Glomerular endothelial cell (primary cell): Measurements from ENCODE around the gene INO80E. TPM values are rescaled to one million over a fixed set of nuclear protein-coding genes. Genes with fewer than 3 reads are reported as not detected.
"Not testable (repeated sequence)": the region's sequence is repeated elsewhere in the genome, so short reads cannot be mapped to it uniquely, and the experiment has no call there.

ENCODE experiments used
- DNase-seq: peaks from one replicate; pipeline ENCODE4 v3.0.0-alpha.2; 2011; ENCODE audit warnings: low read depth, low spot score; ENCODE audit errors: extremely low read depth
- total RNA-seq: library from RNA; depleted of rRNA; stranded (reverse); fragments of >200 nt; gene quantifications from 2 replicates; pipeline ENCODE4 v1.2.3, GENCODE V29; 2015

The INO80E gene, protein sequence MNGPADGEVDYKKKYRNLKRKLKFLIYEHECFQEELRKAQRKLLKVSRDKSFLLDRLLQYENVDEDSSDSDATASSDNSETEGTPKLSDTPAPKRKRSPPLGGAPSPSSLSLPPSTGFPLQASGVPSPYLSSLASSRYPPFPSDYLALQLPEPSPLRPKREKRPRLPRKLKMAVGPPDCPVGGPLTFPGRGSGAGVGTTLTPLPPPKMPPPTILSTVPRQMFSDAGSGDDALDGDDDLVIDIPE
- total RNA-seq: 55.1 and 77.5 TPM in 2 replicates

DNA sequence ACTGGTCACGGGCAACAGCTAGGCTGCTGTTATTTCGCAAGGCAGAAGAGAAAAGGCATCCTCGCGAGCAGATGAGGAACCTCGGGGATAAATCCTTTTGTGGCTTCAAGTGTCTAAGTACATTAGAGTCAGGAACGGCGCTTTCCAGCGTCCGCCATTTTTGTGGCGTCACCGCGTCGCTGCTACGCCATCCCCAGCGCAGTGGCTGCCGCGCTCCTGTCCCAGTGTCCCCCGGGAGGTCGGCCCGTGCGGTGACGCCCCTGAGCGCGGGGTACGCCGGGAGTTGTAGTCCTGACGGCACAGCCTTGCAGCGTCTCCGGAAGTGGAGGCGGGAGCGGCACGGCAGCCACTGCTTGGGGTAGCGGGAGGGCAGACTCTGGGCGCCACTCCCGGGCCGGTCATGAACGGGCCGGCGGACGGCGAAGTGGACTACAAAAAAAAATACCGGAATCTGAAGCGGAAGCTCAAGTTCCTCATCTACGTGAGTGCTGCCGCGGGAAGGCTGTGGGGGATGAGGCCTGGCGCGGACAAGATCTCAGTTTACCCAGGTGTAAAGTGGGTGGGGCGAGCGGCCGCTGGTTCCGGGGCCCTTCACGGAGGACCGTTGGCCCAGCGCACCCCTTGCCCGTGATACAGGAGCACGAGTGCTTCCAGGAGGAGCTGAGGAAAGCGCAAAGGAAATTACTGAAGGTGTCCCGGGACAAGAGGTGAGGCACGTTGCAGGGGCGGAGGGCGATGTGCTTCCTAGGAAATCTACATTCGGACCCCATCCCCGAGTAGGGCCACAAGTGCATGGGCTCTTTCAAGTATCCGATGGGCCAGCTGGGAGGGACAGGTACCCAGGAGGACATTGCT lies at the start of gene INO80E:
Gene INO80E, plus strand, starts transcription at position 331 of the 855 bp plus-strand sequence. Its CDS starts 70 bp downstream, at position 401.
- peak; percentile 57 for DNase-seq

DNA sequence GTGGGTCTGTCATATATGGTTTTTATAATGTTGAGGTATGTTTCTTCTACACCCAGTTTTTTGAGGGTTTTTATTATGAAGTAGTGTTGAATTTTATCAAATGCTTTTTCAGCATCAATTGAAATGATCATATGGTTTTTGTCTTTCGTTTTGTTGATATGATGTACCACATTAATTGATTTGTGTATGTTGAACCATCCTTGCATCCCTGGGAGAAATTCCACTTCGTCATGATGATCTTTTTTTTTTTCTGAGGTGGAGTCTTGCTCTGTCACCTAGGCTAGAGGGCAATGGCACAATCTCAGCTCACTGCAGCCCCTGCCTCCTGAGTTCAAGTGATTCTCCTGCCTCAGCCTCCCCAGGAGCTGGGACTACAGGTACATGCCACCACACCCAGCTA lies 48.1 kb upstream of the INO80E start:
- no peak for DNase-seq

DNA sequence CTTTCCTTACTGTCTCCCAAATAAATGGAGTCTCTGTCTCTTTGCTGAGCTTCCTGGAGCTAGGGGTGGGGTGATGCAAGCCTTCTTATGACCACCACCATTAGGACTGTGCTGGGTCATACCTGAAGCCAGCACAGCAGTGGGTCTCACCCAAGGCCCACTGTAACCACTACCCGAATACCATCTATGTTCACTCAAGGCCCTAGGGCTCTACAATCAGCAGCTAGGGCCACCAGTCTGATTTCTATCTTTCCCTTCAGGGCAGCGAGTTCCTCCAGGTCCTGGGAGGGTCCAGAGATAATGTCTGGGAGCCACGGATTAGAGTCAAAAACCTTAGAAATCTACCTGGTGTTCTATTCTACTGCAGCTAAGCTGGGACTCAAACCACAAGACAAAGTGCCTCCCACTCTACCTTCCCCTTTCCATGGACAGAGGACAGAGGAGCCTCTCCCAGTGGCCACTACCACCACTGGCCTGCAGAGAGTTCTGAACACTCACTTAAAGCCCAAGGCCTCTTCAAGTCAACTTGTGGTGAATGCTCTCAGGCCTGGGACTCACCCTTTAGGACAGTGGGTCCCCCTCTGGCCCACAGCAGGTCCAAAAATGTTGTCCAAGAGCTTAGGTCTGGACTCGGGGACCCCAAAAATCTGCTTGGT lies 45.1 kb upstream of the INO80E start:
- DNase-seq: no peak

DNA sequence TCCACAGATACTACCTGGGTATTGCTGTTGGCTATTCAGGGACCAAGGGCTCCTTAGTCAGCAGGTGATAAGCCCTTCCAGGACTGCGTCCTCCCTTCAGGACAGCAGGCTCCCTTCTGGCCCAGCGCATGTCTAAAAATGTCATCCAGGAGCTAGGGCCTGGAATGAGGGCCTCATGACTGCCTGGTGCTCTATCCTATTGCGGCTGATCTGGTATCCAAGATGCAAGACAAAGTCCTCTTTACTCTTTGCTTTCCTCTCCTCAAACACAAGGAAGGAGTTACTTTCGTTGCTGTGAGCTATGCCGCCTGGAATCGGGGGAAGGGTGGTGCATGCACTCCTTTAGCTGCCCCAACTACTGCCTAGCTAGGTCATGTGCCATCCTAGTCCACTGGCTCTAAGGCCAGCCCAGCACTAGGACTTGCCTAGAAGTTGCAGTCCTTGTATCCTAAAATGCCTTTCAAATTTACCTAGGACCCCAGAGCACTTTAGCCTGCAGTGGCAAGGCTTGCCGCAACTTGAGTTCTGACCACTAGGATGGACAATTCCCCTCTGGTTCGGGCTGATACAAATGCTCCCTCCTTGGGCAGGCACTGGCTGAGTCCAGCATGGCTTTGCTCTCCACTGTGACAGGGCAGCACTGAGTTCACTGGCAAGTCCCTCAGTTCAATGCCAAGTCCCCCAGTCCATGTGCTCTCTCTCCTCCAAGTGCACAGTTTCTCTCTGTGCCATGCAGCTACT lies 44.2 kb upstream of the INO80E start:
- DNase-seq: no peak

DNA sequence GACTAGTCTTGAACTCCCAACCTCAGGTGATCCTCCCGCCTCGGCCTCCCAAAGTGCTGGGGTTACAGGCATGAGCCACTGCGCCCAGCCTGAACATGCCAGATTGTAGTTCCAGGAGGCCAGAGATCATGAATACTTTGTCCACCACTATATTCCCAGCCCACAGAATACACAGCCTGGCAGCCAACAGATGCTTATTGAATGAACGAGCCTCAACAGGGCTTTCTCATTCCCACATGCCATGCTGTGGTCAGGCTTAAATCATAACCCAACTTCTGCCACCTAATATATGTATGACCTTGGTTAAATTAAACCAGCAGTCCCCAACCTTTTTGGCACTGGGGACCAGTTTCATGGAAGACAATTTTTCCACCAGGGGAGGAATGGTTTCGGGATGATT lies 37.3 kb upstream of the INO80E start:
- DNase-seq: no peak

DNA sequence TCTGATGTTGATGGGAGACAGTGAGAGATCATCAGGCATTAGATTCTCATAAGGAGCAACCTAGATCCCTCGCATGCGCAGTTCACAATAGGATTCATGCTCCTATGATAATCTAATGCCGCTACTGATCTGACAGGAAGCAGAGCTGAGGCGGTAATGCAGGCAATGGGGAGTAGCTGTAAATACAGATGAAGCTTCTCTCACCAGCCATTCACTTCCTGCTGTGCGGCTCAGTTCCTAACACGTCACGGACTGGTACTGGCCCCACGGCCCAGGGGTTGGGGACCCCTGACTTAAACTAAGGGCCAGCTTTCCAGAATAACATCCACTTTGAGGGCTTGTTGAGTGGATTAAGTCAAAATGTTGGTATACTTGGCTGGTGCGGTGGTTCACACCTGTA lies 36.7 kb upstream of the INO80E start:
- no peak for DNase-seq

DNA sequence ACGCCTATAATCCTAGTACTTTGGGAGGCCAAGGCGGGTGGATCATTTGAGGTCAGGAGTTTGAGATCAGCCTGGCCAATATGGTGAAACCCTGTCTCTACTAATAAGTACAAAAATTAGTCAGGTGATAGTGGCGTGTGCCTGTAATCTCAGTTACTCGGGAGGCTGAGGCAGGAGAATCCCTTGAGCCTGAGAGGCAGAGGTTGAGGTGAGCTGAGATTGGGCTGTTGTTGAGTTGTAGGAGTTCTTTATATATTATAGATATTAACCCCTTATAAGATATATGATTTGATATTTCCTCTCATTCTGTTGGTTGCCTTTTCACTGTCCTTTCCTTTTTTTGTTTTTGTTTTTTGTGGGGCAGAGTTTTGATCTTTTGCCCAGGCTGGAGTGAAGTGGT lies 36.2 kb upstream of the INO80E start:
- DNase-seq: not testable (repeated sequence)

DNA sequence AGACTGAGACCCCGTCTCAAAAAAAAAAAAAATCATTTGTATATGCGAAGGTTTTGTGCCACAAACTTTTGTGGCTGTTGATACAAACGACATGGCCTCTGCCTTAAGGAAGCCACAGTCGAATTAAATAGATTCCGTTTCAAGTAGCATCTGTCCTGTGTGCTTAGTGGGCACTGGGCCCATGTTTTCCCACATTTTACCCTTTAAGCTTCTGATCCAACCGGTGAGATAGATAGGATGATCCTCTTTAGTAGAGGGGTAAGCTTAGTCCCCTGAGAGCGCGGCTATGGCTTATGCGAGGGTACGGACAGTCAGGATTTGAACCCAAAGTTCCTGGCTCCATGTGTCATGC lies 34.9 kb upstream of the INO80E start:
- DNase-seq: no peak

DNA sequence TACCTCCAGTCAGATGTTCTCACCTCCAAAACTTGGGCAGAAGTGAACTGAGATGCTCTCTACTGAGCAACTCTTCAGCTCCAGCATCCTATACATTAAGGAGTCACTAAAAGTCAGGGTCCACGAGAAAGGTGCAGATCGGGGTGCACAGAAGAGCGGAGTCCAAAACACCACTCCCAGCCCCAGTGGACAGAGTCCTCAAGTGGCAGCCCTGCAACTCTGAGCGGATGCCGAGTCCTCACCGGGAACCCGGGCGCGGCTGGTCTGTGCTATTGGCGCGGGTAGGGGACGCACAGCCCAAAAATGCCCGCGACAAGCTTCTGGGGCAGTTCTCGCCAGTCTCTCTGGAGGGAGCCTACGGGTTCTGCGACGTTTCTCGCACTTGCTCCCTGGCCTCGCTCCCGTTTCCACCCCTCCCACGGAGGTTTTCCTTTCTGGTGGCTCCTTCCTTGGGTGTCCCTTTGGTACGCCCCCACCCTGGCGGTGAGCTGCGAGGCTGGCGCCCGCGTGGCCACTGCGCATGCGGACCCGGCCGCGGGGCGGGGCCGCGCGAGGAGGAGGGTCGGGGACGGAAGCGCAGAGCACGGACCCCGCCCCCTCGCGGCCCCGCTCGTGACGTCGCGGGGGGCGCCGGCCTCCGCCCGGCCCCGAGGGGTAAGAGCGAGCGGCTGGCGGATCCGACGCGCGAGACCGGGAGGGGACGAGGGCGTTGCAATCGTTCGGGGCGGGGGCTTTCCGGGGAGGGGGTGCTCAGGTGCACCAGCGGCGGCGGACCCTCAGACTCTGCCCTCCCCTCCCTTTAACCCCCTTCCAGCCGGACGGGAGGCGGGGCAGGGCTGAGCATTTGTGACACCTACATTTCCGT lies 34.3 kb upstream of the INO80E start, which contains the start of gene TMEM219:
Gene TMEM219, plus strand, starts transcription at position 601 of the 865 bp plus-strand sequence. CDS start 1,065 bp downstream, outside the sequence.
- DNase-seq: no peak

DNA sequence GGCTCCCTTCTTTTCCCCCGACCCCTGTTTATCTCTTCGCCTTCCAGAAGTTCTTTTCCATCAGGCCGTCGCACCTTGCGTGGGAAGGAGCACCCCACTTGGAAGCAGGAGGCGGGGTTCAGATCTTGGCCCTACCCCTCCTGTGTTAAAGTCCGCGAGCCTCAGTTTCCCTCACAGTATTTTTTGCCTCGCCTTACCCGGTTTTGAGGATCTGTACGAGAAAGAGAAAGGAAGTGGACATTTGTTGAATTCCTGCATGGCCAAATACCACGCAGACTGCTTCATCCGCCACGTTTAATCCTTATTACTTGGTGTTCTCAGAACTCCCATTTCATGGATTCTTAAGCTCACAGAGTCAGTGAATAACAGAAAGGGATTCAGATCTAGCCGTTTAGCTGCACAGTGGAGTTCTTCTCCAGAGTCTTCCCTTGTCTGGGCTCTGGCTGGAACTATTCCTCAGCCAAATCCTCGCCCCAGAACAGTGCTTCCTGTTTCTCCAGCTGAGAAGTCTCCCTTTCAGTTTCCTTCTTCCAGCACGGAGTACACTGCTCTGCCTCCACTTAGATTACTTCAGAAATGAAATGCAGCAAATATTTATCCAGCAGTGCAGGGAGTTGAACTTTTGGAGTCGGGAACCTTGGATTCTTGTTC lies 33.6 kb upstream of the INO80E start:
- DNase-seq: no peak

DNA sequence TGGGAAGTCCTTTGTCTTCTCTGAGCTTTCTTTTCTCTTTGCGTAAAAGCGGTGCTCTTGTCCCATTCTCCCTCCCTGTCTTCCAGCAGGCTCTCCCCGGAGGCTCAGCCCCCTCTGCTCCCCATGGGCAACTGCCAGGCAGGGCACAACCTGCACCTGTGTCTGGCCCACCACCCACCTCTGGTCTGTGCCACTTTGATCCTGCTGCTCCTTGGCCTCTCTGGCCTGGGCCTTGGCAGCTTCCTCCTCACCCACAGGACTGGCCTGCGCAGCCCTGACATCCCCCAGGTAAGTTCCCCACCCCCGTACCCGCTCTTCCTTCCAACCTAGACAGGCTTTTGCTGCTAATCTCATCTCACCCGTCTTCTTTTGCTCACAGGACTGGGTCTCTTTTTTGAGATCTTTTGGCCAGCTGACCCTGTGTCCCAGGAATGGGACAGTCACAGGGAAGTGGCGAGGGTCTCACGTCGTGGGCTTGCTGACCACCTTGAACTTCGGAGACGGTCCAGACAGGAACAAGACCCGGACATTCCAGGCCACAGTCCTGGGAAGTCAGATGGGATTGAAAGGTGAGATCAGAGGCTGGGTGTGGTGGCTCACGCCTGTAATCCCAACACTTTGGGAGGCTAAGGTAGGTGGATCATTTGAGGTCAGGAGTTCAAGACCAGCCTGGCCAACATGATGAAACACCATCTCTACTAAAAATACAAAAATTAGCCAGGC lies 32.9 kb upstream of the INO80E start:
- no peak for DNase-seq

DNA sequence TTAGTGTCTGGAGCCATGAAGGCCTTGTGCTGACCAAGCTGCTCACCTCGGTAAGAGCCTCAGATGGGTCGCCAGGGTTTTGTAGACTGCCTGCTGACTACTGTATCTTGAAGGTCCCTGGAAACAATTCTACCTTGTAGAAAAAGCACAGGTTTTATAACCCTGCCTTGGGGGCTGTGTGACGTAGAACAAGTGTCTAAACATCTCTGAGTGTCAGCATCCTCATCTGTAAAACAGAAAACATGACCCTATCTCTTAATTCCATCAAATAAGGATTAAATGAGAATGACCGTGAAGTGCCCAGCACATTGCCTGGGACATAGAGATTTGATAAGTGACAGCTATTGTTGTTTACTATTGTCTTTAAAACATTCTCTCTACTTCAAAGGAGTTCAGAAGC lies 27.8 kb upstream of the INO80E start:
- DNase-seq: no peak

DNA sequence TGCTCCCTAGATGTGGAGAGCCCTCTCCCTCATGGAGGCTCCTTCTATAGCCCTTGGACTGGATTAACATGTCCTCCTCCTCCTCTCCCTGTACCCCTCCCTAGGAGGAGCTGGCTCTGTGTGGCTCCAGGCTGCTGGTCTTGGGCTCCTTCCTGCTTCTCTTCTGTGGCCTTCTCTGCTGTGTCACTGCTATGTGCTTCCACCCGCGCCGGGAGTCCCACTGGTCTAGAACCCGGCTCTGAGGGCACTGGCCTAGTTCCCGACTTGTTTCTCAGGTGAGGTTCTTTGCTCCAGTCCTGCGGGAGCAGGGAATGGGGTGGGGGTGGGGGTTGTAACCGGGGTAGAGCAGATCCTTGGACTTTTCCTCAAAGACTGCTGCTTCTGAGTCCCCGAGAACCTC lies 24.7 kb upstream of the INO80E start:
- DNase-seq: no peak

DNA sequence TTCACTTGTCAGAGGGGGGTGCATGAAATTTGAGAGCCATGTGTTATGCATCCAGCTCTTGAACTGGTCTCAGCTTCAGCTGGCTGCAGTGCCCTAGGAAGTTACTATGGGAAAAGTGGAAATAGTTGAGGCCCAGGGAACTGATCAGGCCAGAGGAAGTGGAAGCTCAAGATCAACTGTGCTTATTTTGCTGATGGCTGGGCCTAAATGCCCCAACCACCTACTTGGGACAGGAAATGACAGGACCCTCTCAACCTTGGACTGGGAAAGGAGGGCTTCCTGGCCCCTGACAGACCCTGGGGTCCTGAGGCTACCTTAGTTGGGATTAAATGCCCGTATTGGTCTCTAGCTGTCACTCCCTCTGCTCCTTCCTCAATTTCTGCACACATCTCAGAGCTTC lies 23.5 kb upstream of the INO80E start:
- no peak for DNase-seq

DNA sequence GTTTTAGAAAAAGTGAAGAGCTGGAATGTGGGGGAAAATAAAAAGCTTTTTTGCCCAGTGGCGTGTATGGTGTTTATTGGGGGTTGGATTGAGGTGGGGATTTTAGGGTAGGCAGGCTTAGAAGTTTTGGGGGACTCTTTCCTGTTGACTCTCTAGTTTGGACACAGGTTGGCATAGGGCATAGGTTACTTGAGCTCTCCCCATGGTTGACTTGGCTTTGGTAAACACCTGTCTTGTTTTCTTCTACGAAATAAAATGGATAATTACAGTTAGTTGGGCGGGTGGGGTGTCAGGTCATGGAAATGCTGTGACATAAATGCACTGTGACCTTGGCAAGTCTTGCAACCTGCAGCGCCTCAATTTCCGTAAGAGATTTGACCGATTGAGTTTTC lies 23.1 kb upstream of the INO80E start:
- DNase-seq: no peak

DNA sequence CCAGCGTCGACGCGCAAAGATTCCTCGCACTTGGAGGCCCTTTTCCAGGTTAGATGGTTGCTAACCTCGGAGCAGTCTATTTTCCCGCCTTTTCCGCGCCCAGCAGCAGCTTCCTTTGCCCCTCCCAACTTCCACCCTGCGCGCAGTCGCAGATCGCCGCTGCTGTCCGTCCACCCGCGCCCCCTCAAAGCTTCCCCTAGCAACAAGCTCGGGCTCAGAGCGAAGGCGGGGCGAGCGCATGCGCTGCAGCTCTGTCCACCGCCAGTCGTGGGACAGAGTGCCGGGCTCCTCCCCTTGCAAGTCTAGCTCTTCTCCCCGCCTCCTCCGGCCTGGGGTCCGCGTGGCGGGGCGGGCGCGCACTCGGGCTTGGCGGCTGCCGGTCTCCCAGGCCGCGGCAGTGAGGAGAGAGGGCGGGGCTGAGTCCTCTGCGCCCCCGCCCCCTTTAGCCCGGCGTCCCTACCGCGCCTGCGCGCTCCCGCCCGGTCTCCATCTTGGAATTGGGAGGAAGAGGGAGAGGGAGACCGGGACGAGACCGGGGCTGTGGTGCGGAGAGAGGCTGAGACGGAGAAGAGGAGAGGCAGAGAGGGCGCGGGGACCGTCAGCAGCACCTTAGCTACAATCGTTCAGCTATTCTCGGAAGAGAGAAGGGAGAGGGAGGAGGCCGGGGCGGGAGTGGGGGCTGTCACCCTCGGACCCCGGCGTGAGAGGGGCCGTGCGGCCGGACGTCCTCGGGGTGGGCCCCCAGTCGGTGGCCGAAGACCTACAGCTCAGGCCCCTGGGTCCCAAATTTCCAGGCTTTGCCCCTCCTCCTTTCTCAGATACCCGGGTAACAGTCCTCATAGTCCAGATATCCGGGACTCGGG lies 22.4 kb upstream of the INO80E start, which contains the start of gene TAOK2:
Gene TAOK2, plus strand, starts transcription at position 485 of the 863 bp plus-strand sequence. CDS start 3,905 bp downstream, outside the sequence.
- DNase-seq: peak; percentile 72

DNA sequence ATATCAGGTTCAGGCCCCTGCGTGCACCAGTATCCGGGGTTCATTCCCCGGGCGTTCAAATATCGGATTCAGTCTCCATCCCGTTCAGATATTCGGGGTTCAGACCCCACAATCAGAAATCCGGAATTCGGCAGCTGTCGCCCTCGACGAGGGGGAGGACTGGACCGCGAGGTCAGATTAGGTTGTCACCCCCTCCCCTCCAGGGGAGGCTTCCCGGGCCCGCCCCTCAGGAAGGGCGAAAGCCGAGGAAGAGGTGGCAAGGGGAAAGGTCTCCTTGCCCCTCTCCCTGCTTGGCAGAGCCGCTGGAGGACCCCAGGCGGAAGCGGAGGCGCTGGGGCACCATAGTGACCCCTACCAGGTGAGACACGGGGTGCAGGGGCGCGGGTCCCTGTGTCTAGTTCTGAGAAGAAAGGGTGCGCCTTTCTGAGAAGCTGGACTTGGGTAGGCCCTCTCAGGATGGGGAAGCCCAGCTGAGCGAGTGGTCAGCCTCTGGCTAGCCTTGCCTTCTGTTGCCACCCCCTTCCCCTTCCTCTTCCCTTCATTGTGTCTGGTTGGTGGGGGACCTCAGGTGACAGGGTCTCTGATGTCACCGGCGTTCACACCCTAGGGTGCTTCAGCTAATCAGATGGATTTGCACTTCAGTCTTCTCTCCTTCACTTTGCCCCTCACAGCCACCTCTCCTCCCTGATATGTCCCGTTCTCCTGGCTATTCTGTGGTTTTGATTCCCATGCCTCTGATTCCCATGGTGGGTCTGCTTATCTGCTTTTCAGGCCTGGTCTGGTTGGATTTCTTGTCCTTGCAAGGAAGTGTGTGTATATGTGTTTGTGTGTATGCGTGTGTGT lies 21.5 kb upstream of the INO80E start:
- DNase-seq: peak; percentile 48
